ENCODE data around the gene ZNF2.
"Not testable (repeated sequence)": the region's sequence is repeated elsewhere in the genome, so short reads cannot be mapped to it uniquely, and the experiment has no call there.

Gene ZNF2

GRCh38 chr2:95192956-95193355 lies 27.3 kb downstream of the ZNF2 start:
- peak; percentile 34 for DNase-seq

GRCh38 chr2:95203911-95204310 lies 38.3 kb downstream of the ZNF2 start:
- in situ Hi-C loops (cut with HindIII; ENCODE audit: low pct_ligation_motif_present, low pct_unique_long_range_greater_than_20kb, low sequenced_read_pairs) = no loop called here
- no peak for DNase-seq

More at GRCh38 chr2:95192956-95193355, 27.3 kb downstream of the ZNF2 start:
- in situ Hi-C loops (cut with HindIII; ENCODE audit: low pct_ligation_motif_present, low pct_unique_long_range_greater_than_20kb, low sequenced_read_pairs) = not testable (repeated sequence)

- no peak for DNase-seq
- in situ Hi-C loops (cut with HindIII; ENCODE audit: low pct_ligation_motif_present, low pct_unique_long_range_greater_than_20kb, low sequenced_read_pairs) = no loop called here
Observed at GRCh38 chr2:95204396-95204795, 38.8 kb downstream of the ZNF2 start.

DNA sequence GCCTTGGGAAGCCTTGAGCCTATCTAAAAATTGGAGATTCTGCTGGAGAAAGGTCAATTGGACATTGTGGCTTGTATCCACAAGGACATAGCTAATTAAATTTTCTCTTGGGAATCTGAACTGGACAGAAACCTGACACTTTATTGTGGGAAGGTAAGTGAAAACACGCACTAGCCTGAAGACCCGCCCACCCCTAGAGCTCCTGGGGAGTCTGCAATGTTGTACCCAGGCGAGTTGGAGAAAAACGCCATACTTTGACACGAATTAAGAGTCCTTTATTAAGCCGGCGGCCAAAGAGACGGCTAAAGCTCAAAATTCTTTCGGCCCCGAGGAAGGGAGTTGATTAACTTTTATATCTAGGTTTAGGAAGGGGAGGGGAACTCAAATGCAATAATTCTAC lies 40.5 kb downstream of the ZNF2 start:
- DNase-seq = no peak
- in situ Hi-C loops (cut with HindIII; ENCODE audit: low pct_ligation_motif_present, low pct_unique_long_range_greater_than_20kb, low sequenced_read_pairs) = no loop called here

DNA sequence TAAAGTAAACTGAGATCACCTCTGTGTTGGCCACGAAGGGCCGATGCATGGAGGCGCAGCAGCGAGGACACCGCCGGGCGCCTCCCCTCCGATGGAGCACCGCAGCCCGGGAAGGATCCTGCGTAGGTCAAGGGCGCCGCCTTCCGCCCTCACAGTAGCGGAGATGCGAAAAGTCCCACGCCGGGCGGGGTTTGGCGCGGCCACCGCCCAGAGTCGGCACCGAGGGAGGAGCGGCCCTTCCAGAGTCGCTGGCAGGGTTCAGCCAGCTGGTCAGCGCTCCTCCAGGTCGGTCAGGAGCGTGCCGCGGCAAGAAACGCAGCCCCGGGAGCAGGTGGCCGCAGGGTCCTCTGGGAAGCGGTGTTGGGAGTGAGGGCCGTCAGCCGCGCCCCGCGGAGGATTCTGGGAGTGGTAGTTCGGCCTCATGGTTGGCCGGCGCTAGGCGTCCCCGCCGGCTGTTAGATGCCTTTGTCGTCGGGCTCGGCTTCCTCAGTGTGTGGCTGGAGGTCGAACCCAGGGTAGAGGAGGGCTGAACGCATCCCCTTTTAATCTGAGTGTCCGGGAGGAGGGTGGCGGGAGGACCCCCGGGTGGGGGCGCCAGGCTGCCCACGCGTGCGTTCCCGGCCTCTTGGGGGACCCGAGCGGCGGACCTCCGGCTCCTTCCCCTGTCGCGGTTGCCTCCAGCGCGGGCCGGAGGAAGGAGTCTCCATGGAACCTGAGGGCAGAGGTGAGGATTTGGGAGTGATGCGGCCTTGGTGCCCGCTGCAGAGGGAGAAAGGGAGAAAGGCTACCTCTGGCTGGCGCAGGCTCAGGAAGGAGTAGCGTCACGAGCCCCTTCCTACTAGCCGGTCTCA lies 41.7 kb downstream of the ZNF2 start, which contains the start of gene ZNF892:
TSS of gene ZNF892 (plus strand) at position 411 of the 851 bp plus-strand sequence. CDS start at position 706, 295 bp downstream.
- peak; percentile 90 for DNase-seq
- in situ Hi-C loops (cut with HindIII; ENCODE audit: low pct_ligation_motif_present, low pct_unique_long_range_greater_than_20kb, low sequenced_read_pairs) = no loop called here

GRCh38 chr2:95208106-95208505 lies 42.5 kb downstream of the ZNF2 start:
- in situ Hi-C loops (cut with HindIII; ENCODE audit: low pct_ligation_motif_present, low pct_unique_long_range_greater_than_20kb, low sequenced_read_pairs) = no loop called here
- no peak for DNase-seq

DNA sequence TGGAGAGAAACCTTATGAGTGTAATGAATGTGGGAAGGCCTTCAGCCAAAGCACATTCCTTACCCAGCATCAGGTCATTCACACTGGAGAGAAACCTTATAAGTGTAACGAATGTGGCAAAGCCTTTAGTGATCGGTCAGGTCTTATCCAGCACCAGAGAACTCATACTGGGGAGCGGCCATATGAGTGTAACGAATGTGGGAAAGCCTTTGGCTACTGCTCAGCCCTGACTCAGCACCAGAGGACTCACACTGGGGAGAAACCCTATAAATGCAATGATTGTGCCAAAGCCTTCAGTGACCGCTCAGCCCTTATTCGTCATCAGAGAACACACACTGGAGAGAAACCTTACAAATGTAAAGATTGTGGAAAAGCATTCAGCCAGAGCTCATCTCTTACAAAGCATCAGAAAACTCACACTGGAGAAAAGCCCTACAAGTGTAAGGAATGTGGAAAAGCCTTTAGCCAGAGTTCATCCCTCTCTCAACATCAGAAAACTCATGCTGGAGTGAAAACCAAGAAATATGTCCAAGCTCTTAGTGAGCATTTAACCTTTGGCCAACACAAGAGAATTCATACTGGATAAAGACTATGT lies 49.5 kb downstream of the ZNF2 start:
- in situ Hi-C loops (cut with HindIII; ENCODE audit: low pct_ligation_motif_present, low pct_unique_long_range_greater_than_20kb, low sequenced_read_pairs) = no loop called here
- DNase-seq = no peak

DNA sequence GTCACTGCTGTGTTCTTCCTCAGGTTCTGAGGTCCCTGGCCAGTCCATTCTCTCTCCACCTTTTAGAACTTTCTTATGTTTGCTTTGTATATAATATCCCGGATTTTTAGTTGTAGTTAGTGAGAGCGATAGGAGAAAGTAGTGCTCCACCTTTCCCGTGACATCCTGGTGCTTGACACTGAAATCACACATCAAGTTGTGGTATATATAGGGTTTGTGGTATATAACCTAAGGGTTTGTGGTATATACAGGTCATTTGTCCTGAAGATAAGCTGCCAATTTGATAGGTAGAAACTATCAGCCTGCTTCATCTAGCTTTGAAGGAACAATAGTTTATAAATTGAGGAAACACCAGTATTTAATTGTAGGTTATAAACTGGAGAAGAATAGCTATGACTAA lies 54.8 kb downstream of the ZNF2 start:
- in situ Hi-C loops (cut with HindIII; ENCODE audit: low pct_ligation_motif_present, low pct_unique_long_range_greater_than_20kb, low sequenced_read_pairs) = no loop called here
- no peak for DNase-seq

DNA sequence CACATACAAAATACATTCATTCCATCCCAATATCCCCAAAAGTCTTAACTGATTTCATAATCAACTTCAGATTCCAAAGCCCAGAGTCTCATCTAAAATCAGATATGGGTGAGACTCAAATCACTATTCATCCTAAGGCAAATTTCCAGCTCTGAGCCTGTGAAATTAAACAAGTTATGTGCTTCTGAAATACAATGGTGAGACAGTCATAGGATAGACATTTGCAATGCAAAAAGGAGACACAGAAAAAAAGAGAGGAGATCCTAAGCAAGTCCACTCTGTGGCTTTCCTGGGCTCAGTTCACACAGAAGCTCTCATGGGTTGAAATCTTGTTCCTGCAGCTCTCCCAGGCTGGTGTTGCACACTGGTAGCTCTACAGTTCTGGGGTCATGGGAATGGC lies 60.0 kb downstream of the ZNF2 start:
- no peak for DNase-seq
- in situ Hi-C loops (cut with HindIII; ENCODE audit: low pct_ligation_motif_present, low pct_unique_long_range_greater_than_20kb, low sequenced_read_pairs) = no loop called here

GRCh38 chr2:95231723-95232122 lies 66.1 kb downstream of the ZNF2 start:
- in situ Hi-C loops (cut with HindIII; ENCODE audit: low pct_ligation_motif_present, low pct_unique_long_range_greater_than_20kb, low sequenced_read_pairs) = no loop called here
- peak; percentile 89 for DNase-seq

- DNase-seq = no peak
- in situ Hi-C loops (cut with HindIII; ENCODE audit: low pct_ligation_motif_present, low pct_unique_long_range_greater_than_20kb, low sequenced_read_pairs) = no loop called here
Observed at GRCh38 chr2:95232232-95232631, 66.6 kb downstream of the ZNF2 start.

All from ACHN (cell line).